NT2/D1 (cell line): ENCODE results near the gene SP8.

Source experiments
- DNase-seq: peaks from one replicate; pipeline ENCODE4 v3.0.0-alpha.2; 2011; ENCODE audit warnings: low read depth, low spot score
- H3K27me3 ChIP-seq: 2 replicates; pipeline ENCODE4 v1.6.0; 2011; ENCODE audit warnings: mild to moderate bottlenecking; ENCODE audit not compliant: insufficient read length, insufficient read depth
- H3K36me3 ChIP-seq: 2 replicates; pipeline ENCODE4 v1.6.1; 2011; ENCODE audit warnings: mild to moderate bottlenecking, low read length, mixed read lengths; ENCODE audit not compliant: insufficient read depth, insufficient read length
- H3K4me1 ChIP-seq: 2 replicates; pipeline ENCODE4 v1.5.1; 2011; ENCODE audit not compliant: insufficient read depth, insufficient read length
- H3K4me3 ChIP-seq: 2 replicates; pipeline ENCODE4 v1.5.1; 2011; ENCODE audit warnings: low read depth; ENCODE audit not compliant: insufficient read length
- H3K9ac ChIP-seq: 2 replicates; pipeline ENCODE4 v1.6.0; 2011; ENCODE audit warnings: low read depth; ENCODE audit not compliant: insufficient read length
- H3K9me3 ChIP-seq: 2 replicates; pipeline ENCODE4 v1.5.1; 2011; ENCODE audit warnings: mild to moderate bottlenecking, low read length; ENCODE audit not compliant: insufficient read depth
- SUZ12 ChIP-seq: IDR thresholded peaks from 2 replicates; pipeline ENCODE4 v1.6.1; 2011; ENCODE audit not compliant: insufficient read length, insufficient read depth; ENCODE audit errors: extremely low read depth
- YY1 ChIP-seq: IDR thresholded peaks from 2 replicates; pipeline ENCODE4 v1.6.1; 2011; ENCODE audit not compliant: insufficient read length, insufficient read depth
- ZNF274 ChIP-seq: IDR thresholded peaks from 2 replicates; pipeline ENCODE4 v1.6.1; 2011; ENCODE audit warnings: mild to moderate bottlenecking, low read depth, low read length

SP8 gene

GRCh38 chr7:20749906-20750305, 36.8 kb downstream of the SP8 start:
- Histone ChIP-seq H3K4me3 (no peak overlapping the region), H3K27me3 (no peaks in the 10 kb centered on the region), H3K9ac (no peak overlapping the region), H3K36me3 (no peaks in the 10 kb centered on the region), H3K9me3 (no peaks in the 10 kb centered on the region), H3K4me1 (peaks cover 2% of the 10 kb centered on the region)
- DNase-seq = no peak
- TF ChIP-seq SUZ12 (no peak), ZNF274 (no peak), YY1 (no peak)

GRCh38 chr7:20748853-20749252, 37.8 kb downstream of the SP8 start:
- DNase-seq = no peak
- Histone ChIP-seq H3K9me3 (no peaks in the 10 kb centered on the region), H3K9ac (no peak overlapping the region), H3K4me3 (no peak overlapping the region), H3K36me3 (no peaks in the 10 kb centered on the region), H3K4me1 (peaks cover 2% of the 10 kb centered on the region), H3K27me3 (no peaks in the 10 kb centered on the region)
- TF ChIP-seq ZNF274 (no peak), YY1 (no peak), SUZ12 (no peak)

- Histone ChIP-seq H3K4me1 (peaks cover 2% of the 10 kb centered on the region), H3K36me3 (no peaks in the 10 kb centered on the region), H3K27me3 (no peaks in the 10 kb centered on the region), H3K9me3 (no peaks in the 10 kb centered on the region), H3K4me3 (no peak overlapping the region), H3K9ac (no peak overlapping the region)
- no peak for DNase-seq
- TF ChIP-seq SUZ12 (no peak), ZNF274 (no peak), YY1 (no peak)
These were observed 39.7 kb downstream of the SP8 start for GRCh38 chr7:20747001-20747400.

GRCh38 chr7:20745702-20746101, 41.0 kb downstream of the SP8 start:
- Histone ChIP-seq H3K9me3 (no peaks in the 10 kb centered on the region), H3K36me3 (no peaks in the 10 kb centered on the region), H3K9ac (no peak overlapping the region), H3K4me1 (peaks cover 2% of the 10 kb centered on the region), H3K27me3 (no peaks in the 10 kb centered on the region), H3K4me3 (no peak overlapping the region)
- no peak for TF ChIP-seq SUZ12
- no peak for TF ChIP-seq YY1
- no peak for TF ChIP-seq ZNF274
- no peak for DNase-seq

- Histone ChIP-seq H3K9ac (no peak overlapping the region), H3K4me1 (peaks cover 2% of the 10 kb centered on the region)
These were observed 41.7 kb downstream of the SP8 start for GRCh38 chr7:20744954-20745446.

GRCh38 chr7:20742913-20743312, 43.8 kb downstream of the SP8 start:
- no peak for DNase-seq
- TF ChIP-seq ZNF274 (no peak), YY1 (no peak), SUZ12 (no peak)
- Histone ChIP-seq H3K4me1 (peaks cover 2% of the 10 kb centered on the region), H3K27me3 (no peaks in the 10 kb centered on the region), H3K36me3 (no peaks in the 10 kb centered on the region), H3K9ac (no peak overlapping the region), H3K4me3 (no peak overlapping the region), H3K9me3 (no peaks in the 10 kb centered on the region)

More at GRCh38 chr7:20744954-20745446, 41.7 kb downstream of the SP8 start:
- DNase-seq = no peak
- Histone ChIP-seq H3K27me3 (no peaks in the 10 kb centered on the region), H3K4me3 (no peak overlapping the region), H3K9me3 (no peaks in the 10 kb centered on the region), H3K36me3 (no peaks in the 10 kb centered on the region)
- TF ChIP-seq SUZ12 (no peak), YY1 (no peak), ZNF274 (no peak)

- no peaks in the 10 kb centered on the region for H3K36me3 ChIP-seq
- no peak overlapping the region for H3K4me3 ChIP-seq
- H3K4me1 ChIP-seq = no peaks in the 10 kb centered on the region
- no peak for TF ChIP-seq YY1
- no peak overlapping the region for H3K9ac ChIP-seq
- H3K27me3 ChIP-seq = no peaks in the 10 kb centered on the region
- no peaks in the 10 kb centered on the region for H3K9me3 ChIP-seq
- DNase-seq = no peak
These were observed 44.9 kb downstream of the SP8 start for GRCh38 chr7:20741801-20742200.
